ENCODE data around the gene IL5RA.

The IL5RA gene, protein sequence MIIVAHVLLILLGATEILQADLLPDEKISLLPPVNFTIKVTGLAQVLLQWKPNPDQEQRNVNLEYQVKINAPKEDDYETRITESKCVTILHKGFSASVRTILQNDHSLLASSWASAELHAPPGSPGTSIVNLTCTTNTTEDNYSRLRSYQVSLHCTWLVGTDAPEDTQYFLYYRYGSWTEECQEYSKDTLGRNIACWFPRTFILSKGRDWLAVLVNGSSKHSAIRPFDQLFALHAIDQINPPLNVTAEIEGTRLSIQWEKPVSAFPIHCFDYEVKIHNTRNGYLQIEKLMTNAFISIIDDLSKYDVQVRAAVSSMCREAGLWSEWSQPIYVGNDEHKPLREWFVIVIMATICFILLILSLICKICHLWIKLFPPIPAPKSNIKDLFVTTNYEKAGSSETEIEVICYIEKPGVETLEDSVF

DNA sequence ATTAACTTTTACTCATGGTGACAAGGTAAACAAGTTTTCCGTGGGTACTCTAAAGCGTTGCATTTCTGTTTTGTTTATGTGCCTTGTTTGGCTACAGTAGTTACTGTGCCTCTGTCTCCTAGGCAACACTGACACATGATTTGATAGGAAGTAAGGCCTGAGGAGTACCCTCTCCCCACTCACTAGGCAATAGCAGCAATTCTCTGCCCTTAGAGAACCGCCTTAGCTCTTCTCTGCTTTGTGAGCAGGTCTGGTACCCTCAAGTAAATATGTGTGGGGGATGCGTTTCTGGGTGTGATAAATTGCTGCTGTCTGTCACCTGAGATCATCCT, at the start of gene IL5RA:
TSS of gene IL5RA (minus strand) at position 76 of the 332 bp plus-strand sequence. CDS start 5,390 bp downstream, outside the sequence.
- no peak for DNase-seq

DNA sequence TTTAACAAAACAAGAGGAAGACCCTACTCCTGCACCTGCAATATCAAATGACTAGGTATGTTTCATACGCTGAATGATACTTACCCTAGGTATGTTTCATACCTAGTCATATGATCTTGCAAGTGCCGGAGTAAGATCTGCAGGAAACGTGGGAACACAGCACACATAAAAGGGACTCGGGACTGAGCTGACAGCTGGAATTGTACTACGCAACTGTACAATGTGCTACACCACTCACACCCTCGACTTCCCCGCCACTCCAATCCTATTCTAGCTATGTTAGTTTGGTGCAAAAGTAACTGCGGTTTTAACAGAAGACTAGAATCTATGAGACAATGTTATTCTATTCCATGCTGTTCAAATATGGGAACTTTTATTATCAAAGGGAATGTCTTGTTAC, 47.3 kb upstream of the IL5RA start:
- DNase-seq: no peak

DNA sequence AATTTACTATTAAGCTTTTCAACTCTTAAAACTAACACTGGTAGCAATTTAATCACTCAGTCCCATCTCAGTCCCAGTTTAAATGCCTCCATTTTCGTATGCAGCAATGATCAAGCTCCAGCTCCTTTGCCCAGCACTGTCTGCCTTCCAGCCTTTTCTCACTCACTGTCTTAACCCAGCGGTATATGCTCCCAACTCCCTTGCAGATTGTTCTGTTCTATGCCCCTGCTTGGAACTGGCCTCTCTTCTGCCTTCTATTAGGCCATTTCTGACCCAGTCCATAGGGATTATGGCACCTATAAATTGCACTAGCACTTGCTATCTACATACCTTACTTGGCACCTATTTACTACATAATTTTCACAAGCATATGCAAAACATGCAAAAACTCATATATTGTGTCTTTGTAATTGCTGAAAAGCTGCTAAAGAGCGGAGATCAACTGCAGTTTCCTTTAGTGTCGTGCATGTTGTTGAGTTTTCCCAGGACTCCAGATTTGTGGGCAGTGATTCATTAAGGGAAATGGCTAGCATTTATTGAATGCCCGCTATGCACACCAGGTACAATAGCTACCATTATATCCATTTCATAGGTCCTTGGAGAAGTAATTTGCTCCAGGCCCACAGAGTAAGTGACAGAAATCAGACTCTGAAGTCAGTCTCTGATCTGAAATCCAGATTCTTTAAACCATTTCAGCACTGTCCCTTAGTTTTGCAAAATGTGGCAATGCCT, 44.9 kb upstream of the IL5RA start:
- no peak for DNase-seq

DNA sequence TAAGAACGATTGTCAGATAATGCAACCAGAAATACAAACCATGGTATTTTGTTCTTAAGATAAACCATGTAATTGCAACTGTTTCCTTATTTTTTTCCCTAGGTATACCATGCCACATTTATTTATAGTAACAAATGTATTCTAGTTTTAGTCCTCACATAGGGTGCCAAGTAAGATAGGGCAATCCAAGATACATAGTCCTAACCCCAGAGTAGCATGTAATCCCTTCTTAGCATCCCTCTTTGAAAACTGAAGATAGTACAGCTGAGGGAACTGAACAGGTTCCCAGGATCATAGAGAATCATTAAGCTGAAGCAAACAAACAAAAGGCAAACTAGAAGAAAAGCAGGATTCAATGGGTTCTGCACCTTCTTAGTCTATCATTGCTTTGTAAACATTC, 41.3 kb upstream of the IL5RA start:
- DNase-seq: no peak

DNA sequence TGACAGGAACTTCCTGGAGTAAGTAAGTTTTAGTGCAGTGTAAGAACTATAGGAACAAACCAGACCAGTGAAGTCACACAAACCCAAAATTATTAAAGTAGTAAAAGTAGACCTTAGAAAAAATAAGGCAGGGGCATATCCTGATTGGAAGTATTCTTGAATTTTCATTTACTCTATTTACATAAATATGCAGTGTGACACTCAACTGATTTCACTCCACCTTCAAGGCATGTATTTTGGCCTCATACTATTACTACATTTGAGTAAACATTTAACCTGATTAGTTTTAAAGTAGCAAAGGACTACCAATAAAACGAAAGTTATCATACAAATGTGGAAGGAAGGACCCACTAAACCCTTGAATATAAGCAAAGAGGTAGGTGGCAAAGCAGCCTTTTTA, 39.4 kb upstream of the IL5RA start:
- DNase-seq: no peak

DNA sequence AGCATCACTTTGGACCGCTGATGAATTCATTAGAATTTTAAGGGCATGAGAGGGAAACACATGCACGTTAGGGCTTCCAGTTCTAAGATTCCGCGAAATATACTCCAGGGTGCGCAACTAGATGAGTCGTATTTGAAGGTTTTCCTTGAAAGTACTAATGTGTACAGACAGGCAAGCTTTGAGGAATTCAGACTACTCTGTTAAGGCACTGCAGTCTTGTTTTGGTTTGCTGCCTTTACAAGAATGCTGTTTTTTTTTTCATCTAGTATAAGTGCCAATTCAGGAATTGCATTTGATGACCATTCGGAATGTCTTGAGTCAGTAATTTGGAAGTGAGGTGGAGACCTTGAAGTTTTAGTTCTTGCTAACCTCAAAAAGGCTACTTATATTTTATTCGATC, 35.7 kb upstream of the IL5RA start:
- no peak for DNase-seq

DNA sequence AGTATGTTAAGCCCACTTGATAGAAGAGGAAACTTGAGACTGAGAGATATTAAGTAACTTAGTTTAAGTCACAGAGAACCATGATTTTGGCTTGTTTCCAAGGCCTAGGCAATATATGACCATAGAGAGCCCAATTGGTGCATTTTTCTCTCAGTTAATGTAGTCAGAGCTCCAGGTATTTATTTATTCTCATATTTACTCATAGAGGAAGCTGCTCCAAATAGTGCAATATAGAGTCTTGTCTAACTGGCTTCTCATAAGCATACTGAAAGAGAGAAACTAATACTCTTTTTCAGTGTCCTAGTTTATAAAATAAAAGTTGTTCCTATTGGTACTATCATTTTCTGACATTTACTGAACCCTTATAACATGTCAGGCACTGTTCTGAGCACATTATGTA, 31.8 kb upstream of the IL5RA start:
- no peak for DNase-seq

DNA sequence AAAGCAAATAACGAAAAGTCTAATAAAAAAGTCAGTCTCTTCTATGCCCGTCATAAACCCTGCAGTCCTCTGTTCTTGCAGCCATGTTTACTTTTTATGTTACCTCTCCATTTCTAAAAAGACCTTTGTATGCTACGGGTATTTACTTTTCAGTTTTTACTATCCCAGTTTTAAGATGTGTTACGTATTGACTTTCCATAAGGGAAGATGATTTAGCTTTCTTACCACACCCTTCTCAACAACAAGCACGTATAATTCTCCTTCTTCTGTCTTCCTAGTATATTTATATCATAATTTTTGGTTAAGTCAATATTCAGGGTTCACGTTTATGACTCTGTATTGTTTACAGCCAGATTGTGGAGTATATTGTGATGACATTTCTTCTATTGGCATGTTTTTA, 27.4 kb upstream of the IL5RA start:
- DNase-seq: no peak

DNA sequence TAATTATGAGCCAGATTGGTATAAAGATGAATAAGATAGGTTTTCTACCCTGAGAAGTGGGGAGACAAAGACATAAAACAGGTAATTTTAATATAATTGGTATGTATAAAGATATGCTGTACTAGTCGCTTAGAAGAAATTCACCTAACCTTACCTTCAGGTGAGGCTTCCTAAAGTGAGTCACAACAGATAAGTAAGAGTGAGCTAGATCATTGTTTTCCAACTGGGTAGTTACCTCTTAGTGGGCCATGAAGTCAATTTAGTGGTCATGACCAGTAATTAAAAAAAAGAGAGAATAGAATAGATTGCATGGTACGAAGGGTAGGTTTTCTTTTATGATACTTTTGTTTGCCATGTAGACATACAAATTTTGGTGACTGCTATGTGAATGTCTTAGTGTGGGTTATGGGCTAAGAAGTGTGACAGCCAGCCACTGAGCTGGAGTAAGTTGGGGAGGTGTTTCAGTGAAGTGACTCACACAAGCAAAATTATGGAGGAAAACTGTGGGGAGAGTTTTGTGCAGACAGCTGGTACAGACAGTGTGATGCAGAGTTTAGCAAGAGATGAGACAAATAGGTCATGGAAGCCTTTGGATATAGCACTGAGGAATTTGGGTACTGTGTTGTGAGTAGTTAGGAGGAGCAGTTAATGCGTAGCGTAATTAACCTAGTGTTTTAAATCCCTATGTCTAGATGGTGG, 24.7 kb upstream of the IL5RA start:
- DNase-seq: no peak

DNA sequence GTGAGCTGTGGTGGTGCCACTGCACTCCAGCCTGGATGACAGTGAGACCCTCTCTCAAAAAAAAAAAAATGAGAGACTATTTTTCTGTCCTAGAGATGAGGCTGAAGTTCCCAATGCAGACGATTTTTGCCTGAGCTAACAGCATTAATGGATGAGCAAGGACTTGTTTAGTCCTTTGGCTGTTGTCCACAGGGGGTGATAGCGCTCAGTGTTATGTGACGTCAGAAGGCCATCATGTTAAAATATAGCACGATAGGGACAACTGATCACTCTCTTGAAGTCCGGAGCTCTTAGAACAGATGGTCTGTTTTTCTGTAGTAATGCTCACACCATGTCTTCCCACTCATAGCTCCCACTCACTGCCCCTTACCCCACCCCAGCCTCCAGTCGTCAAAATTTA, 23.3 kb upstream of the IL5RA start:
- DNase-seq: no peak

DNA sequence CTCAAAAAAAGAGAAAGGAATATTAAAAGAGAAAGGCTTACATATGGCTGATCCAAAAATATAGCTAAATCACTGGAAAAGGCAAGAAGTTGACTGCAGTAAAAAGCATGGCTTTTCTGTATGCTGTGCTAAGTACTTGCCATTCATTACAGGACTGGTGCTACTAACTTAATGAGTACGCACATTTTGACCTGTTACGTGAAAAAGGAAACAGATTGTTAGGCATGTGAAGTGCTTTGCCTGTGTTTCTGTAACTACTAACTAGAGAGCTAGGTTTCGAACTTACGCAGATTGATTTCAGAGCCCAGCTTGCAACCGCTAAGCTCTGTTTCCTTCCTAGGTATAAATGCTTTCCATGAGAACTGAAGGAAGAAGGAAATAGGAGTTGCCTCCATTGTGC, 19.4 kb upstream of the IL5RA start:
- DNase-seq: no peak

DNA sequence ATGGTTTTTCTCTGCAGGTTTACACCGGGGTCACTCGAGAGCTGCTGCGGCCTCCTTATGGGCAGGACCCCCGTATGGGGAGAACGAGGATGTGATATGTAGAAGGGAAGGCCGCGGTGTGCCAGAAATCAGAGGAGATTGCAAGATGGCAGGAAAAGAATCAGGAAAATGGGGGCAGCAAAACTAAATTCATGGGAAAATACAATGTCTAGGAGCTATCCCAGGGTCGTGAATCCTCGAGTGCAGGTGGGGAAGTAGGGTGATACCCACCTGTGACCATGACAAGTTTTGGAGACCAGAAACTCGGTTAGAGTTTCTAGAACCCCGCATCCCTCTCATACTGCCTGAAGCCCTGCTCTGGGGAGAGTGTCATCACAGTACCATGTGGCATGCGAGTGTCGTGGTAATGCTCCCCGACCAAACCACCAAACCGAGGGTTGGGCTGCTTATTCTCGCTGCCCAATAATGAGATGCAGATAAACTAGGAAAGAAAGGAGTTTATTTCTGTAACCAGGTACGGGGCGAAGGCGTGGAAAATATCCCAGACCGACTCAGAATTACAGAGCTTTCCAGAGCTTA, 17.3 kb upstream of the IL5RA start:
- DNase-seq: peak; percentile 19

DNA sequence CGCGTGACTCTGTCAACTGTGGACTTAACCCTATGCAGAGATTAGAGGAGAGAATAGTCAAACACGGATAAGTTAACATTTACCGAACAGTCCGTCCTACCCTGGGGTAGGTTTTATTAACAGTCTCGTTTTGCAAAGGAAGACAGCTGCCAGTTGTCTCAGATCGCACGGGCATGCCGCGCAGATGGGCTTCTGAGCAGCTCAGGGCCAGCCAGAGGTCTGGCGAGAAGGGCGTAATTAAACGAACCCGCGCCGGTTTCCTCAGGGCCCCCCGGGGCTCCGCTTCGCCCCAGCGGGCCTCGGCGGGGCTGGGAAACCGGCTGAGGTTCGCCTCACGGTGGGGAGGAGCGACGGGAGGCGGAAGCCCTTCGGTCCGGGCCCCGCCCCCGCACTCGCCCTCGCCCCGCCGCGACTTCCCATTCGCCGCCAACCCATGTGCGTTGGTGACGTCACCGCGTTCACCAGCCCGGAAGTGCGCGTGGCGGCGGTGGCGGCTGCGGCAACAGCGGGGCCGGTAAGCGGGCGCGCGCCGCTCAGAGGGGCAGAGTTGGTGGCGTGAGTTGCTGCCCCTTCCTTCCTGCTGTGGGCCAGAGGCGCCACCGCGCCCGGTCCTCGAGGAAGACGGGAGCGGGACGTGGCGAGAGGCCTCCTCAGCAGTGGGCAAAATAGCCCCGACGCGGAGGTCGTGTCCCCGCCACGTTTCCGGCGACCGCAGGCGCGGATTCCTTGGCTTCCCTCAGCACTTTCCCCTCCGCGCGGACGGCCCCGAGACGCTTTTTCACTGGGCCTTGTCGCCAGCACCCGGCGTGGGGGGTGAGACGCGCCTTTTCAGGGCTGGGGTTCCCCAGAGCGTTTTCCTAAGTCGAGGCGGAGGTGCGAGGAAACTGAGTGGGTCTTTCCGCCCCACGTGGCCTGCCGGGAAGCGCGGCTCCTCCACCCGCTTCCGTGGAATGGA, 16.6 kb upstream of the IL5RA start, which contains the start of gene TRNT1:
TSS of gene TRNT1 (plus strand) at position 464 of the 955 bp plus-strand sequence. CDS start 2,101 bp downstream, outside the sequence.
- DNase-seq: peak; percentile 98

DNA sequence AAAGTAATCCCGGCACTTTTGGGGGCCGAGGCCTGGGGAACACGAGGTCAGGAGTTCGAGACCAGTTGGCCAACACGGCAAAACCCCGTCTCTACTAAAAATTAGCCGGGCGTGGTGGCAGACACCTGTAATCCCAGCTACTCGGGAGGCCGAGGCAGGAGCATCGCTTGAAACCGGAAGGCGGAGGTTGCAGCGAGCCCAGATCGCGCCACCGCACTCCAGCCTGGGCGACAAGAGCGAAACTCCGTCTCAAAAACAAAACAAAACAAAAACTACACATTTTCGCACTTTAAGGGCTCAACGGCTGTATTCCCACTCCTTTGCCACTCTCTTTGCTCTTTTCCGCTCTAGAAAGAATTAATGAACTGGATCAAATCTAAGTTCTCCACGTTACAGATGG, 15.8 kb upstream of the IL5RA start:
- DNase-seq: no peak

DNA sequence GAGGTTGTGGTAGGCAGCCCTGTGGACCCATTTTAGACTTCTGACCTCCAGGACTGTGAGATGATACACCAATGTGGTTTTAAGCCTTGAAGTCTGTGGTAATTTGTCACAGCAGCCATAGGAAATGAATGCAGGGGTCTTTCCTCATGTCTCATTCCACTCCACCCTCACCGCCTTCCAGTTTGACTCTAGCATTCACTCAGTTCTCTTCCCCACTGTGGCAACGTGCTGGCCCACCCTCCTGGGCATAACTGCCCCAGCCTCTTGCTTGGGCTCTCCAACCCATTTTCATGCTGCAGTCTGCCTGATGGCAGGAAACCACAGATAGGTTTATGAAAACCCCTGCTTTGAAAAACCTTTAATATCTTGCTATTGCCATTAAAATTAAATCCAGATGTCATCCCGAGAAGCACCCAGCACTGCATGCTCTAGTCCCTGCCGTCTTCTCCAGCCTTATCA, 9.2 kb upstream of the IL5RA start:
- no peak for DNase-seq

DNA sequence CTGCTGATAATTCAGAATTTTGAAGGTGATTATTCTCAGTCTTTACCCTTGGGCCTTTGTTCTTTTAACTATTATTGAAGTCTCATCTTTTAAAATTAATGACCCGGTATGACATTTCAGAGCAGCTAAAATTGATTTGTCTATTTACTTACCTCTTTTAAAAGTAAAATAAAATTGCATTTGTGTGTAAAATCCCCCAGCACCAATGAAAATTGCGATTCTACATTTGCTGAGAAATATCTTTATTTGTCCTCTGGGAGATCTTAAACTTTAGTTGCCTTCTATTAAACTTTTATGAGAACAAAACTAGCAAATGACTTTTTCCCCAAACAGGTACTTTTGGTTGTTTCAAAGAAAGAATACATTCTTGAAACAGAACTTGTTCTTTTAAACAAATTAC, 7.5 kb upstream of the IL5RA start:
- DNase-seq: no peak

DNA sequence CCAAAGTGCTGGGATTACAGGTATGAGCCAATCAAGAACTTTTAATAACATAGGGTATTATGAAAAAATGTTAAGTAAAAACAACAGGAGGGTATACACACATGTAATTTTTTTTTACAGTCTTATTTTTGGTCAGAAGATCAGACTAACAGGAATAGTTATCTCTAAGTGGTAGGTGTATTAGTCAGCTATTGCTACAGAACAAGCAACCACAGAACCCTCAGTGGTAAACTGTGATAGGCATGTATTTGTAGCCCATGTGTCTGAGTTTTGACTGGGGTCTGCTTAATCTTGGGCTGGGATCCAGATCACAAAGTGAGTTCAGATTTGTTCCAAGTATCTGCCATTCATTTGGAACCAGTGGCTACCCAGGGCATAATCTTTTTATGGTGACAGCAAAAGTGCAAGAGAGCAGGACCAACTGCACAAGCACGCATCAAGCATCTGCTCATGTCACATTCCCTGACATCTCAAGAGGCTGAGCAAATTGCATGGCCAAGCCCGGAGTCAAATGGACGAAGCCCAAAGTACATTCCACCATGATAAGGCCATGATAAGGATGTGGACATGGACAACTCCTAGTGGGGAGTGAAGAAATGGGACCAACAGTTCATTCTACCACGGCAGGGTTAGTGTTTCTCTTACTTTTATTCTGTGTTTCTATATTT, 3.0 kb upstream of the IL5RA start:
- no peak for DNase-seq

DNA sequence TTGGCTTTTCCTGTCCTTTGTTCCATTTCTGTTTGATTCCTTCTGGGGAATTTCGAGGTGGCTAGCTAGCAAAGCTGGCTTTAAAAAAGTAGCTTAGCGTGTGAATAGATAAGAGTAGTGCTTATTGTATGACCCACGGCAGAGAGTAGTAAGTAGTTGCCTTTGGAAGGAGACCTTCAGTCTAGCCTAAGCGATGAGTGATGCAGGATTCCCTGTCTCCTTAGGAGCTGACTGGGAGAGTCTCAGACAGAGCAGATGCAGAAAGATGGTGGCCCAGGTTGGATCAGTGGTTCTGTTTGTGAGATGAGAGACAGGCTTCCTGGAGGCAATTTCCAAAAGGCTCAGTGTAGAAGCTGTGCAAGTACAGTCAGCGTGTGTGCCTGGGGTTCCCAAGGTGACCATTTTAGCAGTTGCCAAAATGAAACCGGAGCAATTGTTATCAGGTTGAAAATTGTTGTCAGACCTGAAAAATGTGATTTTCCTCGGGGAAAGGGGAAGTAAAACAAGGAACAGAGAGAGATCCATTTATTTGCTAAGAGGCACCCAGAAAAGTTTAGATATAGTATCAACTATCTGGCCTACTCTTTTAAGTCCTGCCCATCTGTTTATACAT, 681 bp upstream of the IL5RA start:
- DNase-seq: no peak

DNA sequence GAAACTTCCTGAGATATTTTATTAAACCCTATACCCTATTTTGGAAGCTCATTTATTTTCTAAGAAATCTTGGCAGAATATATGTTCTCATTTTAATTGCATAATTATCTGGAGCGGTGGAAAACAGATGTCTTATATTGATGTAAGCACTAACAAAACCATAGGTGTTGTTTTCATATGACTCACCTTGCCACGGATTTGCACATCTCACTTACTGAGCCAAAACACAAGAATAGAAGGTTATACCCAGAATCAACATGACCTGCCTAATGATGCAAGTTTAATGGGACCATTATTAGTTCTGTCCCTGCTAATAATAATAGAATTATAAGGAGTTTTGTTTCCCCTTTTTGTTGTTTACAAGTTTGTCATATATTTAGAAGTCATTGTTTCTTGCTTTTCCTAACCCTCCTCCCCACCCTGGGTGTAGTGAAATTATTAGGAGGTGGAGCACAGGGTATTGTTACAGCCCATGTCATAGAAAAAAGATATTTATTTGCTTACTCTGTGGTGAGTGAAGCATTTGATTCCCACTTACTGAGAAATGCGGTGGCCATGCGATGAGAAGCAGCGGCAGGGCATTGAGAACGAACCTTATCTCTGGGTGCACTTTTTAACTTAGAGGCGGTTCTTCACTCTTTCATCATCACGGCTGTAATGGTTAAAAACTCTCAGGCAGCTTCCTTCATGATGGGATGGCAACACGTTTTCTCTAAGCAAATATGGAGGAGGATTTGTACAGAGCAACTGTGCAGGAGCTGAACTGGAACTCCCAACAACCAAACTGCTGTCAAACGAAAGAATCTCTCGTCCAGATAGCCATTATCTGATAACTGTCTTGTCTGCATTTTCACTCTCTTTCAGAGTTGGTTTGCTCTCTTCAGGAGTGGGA, 521 bp downstream of the IL5RA start:
- no peak for DNase-seq

DNA sequence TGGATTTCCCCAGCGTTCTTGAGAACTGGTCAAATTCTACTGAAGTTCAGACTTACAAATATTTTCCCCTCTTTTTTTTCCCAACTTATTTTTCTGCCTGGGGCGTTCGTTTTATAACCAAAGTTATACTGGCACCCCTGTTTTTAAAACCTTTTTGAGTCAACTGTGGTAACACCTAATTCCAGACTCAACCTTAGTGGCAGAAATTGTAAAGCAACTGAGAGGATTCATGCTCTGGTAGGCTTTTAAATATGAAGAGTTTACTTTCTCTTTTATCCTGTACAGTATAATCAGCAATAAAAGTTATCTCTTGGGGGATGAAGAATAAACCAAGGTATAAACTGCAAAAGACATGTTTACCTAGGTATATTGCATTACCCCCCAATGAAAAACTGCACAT, 2.3 kb downstream of the IL5RA start:
- no peak for DNase-seq
